Fibroblast of lung (primary cell): ENCODE data around the gene TEC. TPM values are rescaled to one million over a fixed set of nuclear protein-coding genes. Genes with fewer than 3 reads are reported as not detected.
A peak's percentile ranks its signal among the peaks of the same experiment; 100 is the strongest.

Source experiments
- DNase-seq, 2 donors: peaks; one replicate each; pipeline versions ENCODE4 v3.0.0 to v3.0.0-alpha.2; 2010; ENCODE audit warnings: low read depth in 2 of 2
- H2AFZ ChIP-seq: 2 replicates; pipeline ENCODE4 v1.5.1; 2012; ENCODE audit warnings: low read length, control low read depth, inconsistent platforms
- H3K27ac ChIP-seq: 2 replicates; pipeline ENCODE4 v1.5.1; 2011; ENCODE audit warnings: low read length, control low read depth; ENCODE audit not compliant: insufficient read depth
- H3K27me3 ChIP-seq: 2 replicates; pipeline ENCODE4 v1.5.1; 2011; ENCODE audit warnings: mild to moderate bottlenecking, low read length; ENCODE audit not compliant: control insufficient read depth, insufficient read depth
- H3K36me3 ChIP-seq: 2 replicates; pipeline ENCODE4 v1.5.1; 2011; ENCODE audit warnings: low read length; ENCODE audit not compliant: control insufficient read depth, insufficient read depth
- H3K4me1 ChIP-seq: 2 replicates; pipeline ENCODE4 v1.5.1; 2011; ENCODE audit warnings: low read length; ENCODE audit not compliant: control insufficient read depth, insufficient read depth; ENCODE audit errors: extremely low read depth
- H3K4me2 ChIP-seq: 2 replicates; pipeline ENCODE4 v1.5.1; 2011; ENCODE audit warnings: low read length, control low read depth; ENCODE audit not compliant: insufficient read depth; ENCODE audit errors: extremely low read depth
- H3K4me3 ChIP-seq, 4 experiments: fragments of 200-600 bp in 1 of 4; sonication (generic) in 1 of 4; replicated peaks in 1 of 4; 2 replicates each; pipeline ENCODE4 v1.5.1; 2011 to 2016; ENCODE audit warnings: low read length in 4 of 4, low read depth in 3 of 4, mild to moderate bottlenecking in 3 of 4, control low read depth in 2 of 4, inconsistent platforms in 1 of 4, mixed read lengths in 1 of 4; ENCODE audit not compliant: insufficient read depth in 1 of 4; ENCODE audit errors: control extremely low read depth in 1 of 4
- H3K79me2 ChIP-seq: 2 replicates; pipeline ENCODE4 v1.5.1; 2012; ENCODE audit warnings: mild to moderate bottlenecking, low read length, inconsistent platforms; ENCODE audit not compliant: control insufficient read depth, insufficient read depth
- H3K9ac ChIP-seq: 2 replicates; pipeline ENCODE4 v1.5.1; 2011; ENCODE audit warnings: mild to moderate bottlenecking, low read length, control low read depth; ENCODE audit not compliant: insufficient read depth
- H3K9me3 ChIP-seq: 2 replicates; pipeline ENCODE4 v1.5.1; 2012; ENCODE audit warnings: low read depth, low read length; ENCODE audit not compliant: control insufficient read depth, insufficient read depth
- H4K20me1 ChIP-seq: 2 replicates; pipeline ENCODE4 v1.5.1; 2011; ENCODE audit warnings: low read length; ENCODE audit not compliant: control insufficient read depth, insufficient read depth; ENCODE audit errors: extremely low read depth
- EZH2 ChIP-seq: IDR thresholded peaks from 2 replicates; pipeline ENCODE4 v1.5.1; 2012; ENCODE audit warnings: low read length, control low read depth, mild to moderate bottlenecking; ENCODE audit errors: missing control alignments
- polyA plus RNA-seq, 2 donors: library from polyadenylated mRNA; depleted of rRNA in 1 of 2; stranded (reverse) in 1 of 2; unstranded in 1 of 2; fragments of >200 nt; gene quantifications; 2 replicates each; pipeline ENCODE4 v1.2.1, GENCODE V29; 2011 to 2012; ENCODE audit warnings: missing spikeins in 1 of 2
- total RNA-seq: library from RNA; depleted of rRNA; stranded (reverse); fragments of >200 nt; gene quantifications from 2 replicates; pipeline ENCODE4 v1.2.1, GENCODE V29; 2014
- TF ChIP-seq, protein P1 (sequence below), 2 donors: IDR thresholded peaks in 1 of 2; conservative IDR thresholded peaks in 1 of 2; 1 replicate in 1 of 2; 2 replicates in 1 of 2; pipeline ENCODE4 v1.5.1; 2011 to 2012; ENCODE audit warnings: low read length in 2 of 2, control low read depth in 1 of 2, inconsistent platforms in 1 of 2, low read depth in 1 of 2, mild to moderate bottlenecking in 1 of 2

Gene TEC
- total and polyA plus RNA-seq, 2 donors (not counting 1 experiment from before 2014, with no cell fraction given): 0.79 to 5.3 TPM

DNA sequence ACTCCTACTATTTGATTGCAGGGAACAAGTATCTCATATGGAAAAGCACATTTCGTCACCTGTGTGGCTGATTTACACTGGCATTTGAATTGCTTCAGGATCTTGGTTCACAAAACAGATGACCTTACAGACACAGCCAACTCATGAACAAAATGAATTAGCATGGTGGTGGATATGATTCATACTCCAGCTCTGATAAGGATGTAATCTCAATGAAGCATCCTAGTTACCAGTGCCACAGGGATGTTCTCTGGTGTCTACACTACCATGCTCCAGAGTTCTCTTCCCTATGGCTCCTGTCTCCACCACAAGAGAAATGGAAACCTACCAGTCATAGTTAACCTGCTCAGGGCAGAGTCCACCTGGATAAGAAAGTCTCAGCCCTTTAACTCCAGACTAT lies 40.7 kb downstream of the TEC start:
- Histone ChIP-seq H2AFZ (no peak overlapping the region), H3K4me3 (no peak overlapping the region), H4K20me1 (no peaks in the 10 kb centered on the region), H3K27me3 (no peaks in the 10 kb centered on the region), H3K79me2 (no peaks in the 10 kb centered on the region), H3K4me2 (no peak overlapping the region), H3K4me1 (no peaks in the 10 kb centered on the region), H3K9ac (no peak overlapping the region), H3K27ac (no peak overlapping the region), H3K9me3 (no peaks in the 10 kb centered on the region), H3K36me3 (no peaks in the 10 kb centered on the region)
- peak in 1 of 2 donors; percentile 4 for DNase-seq
- TF ChIP-seq EZH2: no peak

DNA sequence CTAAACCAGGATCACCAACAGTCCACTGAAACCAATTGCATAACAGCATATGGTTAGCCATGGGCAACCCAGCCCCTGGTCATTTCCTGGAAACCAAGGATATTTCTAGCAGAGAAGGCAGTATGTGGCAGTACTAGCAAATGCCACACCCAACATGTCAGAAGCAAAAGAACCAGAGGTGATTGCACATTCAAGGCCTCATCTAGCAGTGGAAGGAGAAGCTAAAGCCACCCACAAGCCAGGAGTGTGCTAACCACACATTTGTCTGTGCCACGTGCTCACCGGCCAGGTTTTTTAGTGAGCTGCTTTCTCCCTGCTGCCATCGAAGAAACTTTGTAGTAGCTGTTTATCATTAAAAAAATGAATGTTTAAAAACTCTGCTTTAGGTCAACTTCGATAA lies 42.0 kb downstream of the TEC start:
- no peak overlapping the region for H2AFZ ChIP-seq
- DNase-seq: no peak
- H3K27ac ChIP-seq: no peak overlapping the region
- no peak overlapping the region for H3K4me3 ChIP-seq
- no peaks in the 10 kb centered on the region for H3K27me3 ChIP-seq
- H3K36me3 ChIP-seq: no peaks in the 10 kb centered on the region
- no peak for TF ChIP-seq EZH2
- TF ChIP-seq, protein P1, sequence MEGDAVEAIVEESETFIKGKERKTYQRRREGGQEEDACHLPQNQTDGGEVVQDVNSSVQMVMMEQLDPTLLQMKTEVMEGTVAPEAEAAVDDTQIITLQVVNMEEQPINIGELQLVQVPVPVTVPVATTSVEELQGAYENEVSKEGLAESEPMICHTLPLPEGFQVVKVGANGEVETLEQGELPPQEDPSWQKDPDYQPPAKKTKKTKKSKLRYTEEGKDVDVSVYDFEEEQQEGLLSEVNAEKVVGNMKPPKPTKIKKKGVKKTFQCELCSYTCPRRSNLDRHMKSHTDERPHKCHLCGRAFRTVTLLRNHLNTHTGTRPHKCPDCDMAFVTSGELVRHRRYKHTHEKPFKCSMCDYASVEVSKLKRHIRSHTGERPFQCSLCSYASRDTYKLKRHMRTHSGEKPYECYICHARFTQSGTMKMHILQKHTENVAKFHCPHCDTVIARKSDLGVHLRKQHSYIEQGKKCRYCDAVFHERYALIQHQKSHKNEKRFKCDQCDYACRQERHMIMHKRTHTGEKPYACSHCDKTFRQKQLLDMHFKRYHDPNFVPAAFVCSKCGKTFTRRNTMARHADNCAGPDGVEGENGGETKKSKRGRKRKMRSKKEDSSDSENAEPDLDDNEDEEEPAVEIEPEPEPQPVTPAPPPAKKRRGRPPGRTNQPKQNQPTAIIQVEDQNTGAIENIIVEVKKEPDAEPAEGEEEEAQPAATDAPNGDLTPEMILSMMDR (conservative IDR thresholded peaks at IDR 0.05 in 1 of 2, IDR thresholded peaks at IDR 0.05 in 1 of 2; ENCODE audit: low read depth in 1 of 2, low read length in 2 of 2): no peak
- H4K20me1 ChIP-seq: no peaks in the 10 kb centered on the region
- no peak overlapping the region for H3K9ac ChIP-seq
- H3K4me1 ChIP-seq: no peaks in the 10 kb centered on the region
- no peak overlapping the region for H3K4me2 ChIP-seq
- H3K79me2 ChIP-seq: no peaks in the 10 kb centered on the region
- H3K9me3 ChIP-seq: no peaks in the 10 kb centered on the region

GRCh38 chr4:48226199-48226598 lies 43.4 kb downstream of the TEC start:
- Histone ChIP-seq H3K9ac (no peak overlapping the region), H2AFZ (no peak overlapping the region), H3K4me1 (no peaks in the 10 kb centered on the region), H3K36me3 (no peaks in the 10 kb centered on the region), H3K4me3 (no peak overlapping the region), H3K9me3 (no peaks in the 10 kb centered on the region), H3K27ac (no peak overlapping the region), H3K79me2 (no peaks in the 10 kb centered on the region), H4K20me1 (no peaks in the 10 kb centered on the region), H3K27me3 (no peaks in the 10 kb centered on the region), H3K4me2 (no peak overlapping the region)
- no peak for TF ChIP-seq EZH2
- TF ChIP-seq, protein P1 (conservative IDR thresholded peaks at IDR 0.05 in 1 of 2, IDR thresholded peaks at IDR 0.05 in 1 of 2; ENCODE audit: low read depth in 1 of 2, low read length in 2 of 2): no peak
- DNase-seq: no peak
